Retinal pigment epithelial cell (primary cell): ENCODE results near the gene UNC79.

Source experiments
- DNase-seq: peaks from one replicate; pipeline ENCODE4 v3.0.0-alpha.2; 2010; ENCODE audit warnings: low read depth
- H3K4me3 ChIP-seq: 2 replicates; pipeline ENCODE4 v1.5.1; 2011; ENCODE audit warnings: mild to moderate bottlenecking, low read length, control low read depth, moderate library complexity
- CTCF ChIP-seq: conservative IDR thresholded peaks from 2 replicates; pipeline ENCODE4 v1.5.1; 2011; ENCODE audit warnings: low read depth, low read length, control low read depth, inconsistent platforms

The UNC79 gene

DNA sequence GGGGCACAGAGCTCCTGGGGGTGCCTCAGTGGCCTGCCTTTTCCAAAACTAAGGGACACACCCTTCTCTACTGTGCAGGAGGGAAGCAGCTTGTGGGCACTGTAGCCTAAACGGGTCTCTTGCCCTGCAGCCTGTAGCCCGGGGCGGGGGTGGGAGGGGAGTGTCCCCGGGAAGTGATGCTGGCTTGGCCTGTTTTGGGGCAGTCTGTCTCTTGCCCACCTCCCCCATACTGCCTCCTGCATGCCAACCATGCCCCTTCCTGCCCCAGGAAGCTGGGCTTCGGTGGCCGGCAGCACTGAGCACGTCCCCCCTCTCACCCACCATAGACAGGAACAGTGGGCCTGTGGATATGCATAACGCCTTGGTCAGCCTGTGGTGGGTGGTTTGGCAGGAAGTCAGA is 314.1 kb downstream of the UNC79 start:
- H3K4me3 ChIP-seq, result no peak overlapping the region
- TF ChIP-seq CTCF, result no peak
- no peak for DNase-seq

GRCh38 chr14:93745603-93746273 is 315.0 kb downstream of the UNC79 start:
- no peak overlapping the region for H3K4me3 ChIP-seq
- no peak for DNase-seq
- no peak for TF ChIP-seq CTCF

- no peak for TF ChIP-seq CTCF
- DNase-seq, result no peak
- H3K4me3 ChIP-seq, result no peak overlapping the region
Measured at GRCh38 chr14:93747102-93747501, 316.4 kb downstream of the UNC79 start.

DNA sequence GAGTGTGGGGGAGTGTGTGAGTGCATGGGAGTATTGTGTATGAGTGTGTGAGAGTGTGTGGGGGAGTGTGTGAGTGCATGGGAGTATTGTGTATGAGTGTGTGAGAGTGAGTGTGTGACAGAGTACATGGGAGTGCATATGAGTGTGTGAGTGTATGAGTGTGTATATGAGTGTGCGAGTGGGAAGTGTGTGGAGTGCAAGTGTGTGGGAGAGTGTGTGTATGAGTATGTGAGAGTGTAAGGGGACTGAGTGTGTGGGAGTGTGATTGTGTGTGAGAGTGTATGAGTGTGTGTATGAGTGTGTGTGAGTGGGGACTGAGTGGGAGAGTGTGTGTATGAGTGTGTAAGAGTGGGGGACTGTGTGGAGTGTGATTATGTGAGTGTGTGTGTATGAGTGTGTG is 316.8 kb downstream of the UNC79 start:
- no peak overlapping the region for H3K4me3 ChIP-seq
- no peak for TF ChIP-seq CTCF
- DNase-seq, result no peak

DNA sequence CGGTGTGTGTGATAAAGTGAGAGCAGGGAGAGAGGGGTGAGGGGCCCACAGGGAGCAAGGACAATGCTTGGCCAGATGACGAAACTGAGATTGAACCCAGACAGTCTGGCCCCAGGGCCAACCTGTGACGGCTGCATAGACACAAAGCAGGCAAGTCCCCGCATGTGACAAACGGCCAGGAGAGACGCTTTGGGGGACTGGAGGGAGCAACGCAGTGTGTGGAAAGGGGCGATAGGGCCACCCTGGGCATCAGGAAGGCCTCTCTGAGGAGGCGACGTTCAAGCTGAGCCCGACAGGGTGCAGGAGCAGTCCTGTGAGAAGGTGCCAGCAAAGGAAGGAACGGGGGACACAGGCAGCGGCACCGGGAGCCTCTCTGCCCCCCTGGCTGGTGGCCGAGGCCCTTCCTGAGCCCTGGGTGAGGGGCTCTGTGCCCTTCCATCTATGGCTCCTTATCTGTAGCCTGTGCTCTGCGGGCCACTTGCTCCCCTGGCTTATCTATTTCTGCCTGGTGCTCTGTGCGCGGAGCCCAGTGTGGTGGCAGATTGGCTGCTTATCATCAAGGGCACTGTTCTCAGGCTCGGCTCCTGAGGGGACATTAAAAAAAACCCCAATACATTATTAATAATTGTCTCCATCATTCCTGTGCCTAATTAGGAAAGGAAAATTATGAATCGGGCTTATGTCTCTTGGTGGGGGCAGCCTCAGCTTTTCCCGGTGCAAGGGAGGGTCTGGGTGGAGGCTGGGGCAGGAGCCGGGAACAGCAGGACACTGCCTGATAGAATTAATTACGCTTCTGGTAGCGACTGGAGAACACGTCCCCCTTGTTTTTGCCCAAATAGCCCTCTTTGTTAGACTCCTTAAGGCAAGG is 317.7 kb downstream of the UNC79 start:
- DNase-seq, result no peak
- H3K4me3 ChIP-seq, result no peak overlapping the region
- TF ChIP-seq CTCF, result no peak

- DNase-seq, result no peak
- H3K4me3 ChIP-seq, result no peak overlapping the region
- no peak for TF ChIP-seq CTCF
Measured at GRCh38 chr14:93749076-93749420, 318.3 kb downstream of the UNC79 start.

DNA sequence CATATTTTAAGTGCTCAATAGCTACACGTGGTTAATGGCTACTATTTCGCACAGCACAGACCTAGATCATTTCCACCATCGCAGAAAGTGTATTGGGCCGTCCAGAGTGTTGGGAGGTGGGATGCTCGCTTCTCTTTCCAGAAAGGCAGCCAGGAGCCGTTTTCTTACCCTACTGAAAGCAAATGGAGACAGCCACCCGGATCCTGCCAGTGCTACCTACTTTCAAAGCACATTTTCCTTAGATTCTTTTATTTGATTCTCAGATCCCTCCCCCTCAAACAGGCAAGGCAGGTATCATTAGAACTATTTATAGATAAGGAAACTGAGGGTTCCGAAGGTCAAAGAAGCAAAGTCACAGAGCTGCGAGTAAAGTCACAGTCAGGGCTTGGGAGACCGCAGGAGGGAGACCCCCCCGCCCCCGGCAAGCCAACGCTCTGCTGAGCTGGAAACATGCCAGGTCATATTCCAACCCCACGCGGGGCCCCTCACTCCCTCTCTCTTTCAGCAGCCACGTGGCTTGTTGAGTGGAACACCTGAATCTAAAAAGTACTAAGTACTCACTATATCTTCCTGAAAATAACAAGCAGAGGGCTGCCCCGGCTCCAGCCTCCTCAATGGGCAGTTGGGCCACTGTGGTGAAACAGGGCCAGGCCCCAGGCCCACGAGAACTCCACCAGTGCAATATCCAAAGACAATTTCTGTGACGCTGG is 321.4 kb downstream of the UNC79 start:
- no peak for DNase-seq
- TF ChIP-seq CTCF, result no peak
- H3K4me3 ChIP-seq, result no peak overlapping the region
